GM18873 (cell line): ENCODE results near the gene ATG10.
"Not testable (repeated sequence)": the region's sequence is repeated elsewhere in the genome, so short reads cannot be mapped to it uniquely, and the experiment has no call there.

Source experiments
- ATAC-seq: cut with Tn5 transposase; IDR thresholded peaks from one replicate; pipeline ENCODE4 v1.9.1; 2021; ENCODE audit warnings: mild to moderate bottlenecking, moderate library complexity, moderate number of reproducible peaks; ENCODE audit not compliant: unreplicated experiment, low FRiP score

Gene ATG10

DNA sequence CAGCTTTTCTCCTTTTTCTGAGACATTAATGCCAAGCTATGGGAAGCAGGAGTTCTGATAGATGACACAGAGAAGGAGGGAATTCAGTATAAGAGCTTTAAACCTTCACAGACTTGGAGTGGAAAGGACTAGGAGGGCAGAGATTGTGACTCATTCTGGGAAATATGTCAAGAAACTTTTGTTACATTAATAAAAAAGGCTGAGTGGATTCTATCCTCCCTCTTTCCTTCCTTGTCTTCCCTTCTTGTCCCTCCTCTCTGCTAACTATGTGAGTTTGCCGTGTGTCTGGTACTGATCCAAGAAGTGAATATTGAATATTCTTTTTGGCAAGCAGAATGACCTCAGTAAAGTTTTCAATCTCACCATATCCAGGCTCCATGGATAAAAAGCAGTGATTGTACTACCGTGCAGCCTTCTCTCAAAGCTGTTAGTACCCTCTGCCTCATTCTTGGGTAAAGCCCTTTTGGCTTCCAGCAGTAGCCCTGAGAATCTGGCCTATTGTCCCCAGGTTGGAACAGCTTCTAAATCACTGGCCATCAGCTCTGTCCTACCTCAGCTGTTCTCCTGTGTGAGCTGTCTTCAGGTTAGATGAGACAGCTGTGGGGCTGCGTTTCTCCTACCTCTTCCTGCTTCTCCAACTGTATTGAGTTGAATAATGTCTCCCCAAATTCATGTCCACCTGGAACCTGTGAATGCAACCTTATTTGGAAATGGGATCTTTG is 73.9 kb downstream of the ATG10 start:
- no peak for ATAC-seq

DNA sequence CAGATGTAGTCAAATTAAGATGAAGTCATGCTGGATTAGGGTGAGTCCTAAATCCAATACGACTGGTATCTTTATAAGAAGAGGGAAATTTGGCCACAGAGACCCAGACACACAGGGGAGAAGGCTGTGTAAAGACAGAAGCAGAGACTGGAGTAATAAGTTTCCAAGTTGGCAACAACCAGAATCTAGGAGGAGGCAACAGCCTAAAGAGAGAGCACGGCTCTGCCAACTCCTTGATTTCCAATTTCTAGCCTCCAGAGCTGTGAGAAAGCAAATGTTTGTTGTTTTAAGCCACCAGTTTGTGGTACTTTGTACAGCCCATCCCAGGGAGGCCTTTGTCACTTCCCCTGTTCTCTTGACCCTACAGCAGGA is 74.4 kb downstream of the ATG10 start:
- ATAC-seq, result no peak

DNA sequence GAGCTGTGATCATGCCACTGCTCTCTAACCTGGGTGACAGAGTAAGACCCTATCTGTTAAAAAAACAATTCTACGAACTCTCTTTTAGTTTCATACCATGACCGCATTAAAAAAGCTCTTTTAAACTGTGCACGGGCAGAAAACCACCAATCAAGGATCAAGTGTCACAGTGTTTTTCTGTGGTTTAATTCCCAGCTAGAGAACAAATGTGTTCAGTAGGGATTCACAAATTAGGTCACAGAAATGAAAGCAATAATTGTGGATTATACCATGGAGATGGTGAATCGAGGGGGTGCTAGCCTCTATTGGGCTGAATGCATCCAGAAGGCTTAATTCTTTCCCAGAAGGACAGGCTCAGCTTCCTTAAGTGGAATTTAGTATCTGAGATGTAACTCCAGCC is 79.1 kb downstream of the ATG10 start:
- ATAC-seq, result no peak

DNA sequence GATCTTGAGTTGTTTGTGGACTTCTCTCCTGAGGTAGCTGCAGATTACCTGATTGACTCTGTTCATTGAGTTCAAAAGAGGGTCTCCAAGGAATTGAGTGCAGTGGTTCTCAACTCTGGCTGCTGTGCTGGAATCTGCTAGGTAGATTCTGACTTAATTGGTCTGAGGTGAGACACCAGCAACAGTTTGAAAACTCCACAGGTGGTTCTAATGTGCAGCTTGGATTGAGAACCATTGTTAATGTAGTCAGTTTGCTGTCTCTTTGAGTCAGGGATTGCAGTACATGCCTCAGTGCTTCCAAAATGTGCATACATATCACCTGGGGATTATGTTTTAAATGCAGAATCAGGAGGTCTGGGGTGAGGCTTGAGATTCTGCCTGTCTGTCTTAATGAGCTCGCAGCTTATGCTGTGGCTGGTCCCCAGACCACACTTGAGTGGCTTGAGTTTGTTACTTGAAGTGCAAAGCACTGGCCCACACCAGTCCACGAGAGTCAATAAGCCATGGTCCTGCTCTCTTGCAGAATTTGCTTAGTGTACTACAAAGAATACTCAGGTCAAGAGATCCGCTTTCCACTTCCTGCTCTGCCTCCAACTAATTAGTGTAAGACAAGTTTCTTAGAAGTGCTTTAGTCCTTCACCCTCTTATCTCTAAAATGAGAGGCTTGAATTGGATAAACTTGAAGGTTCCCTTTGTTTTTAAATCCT is 82.3 kb downstream of the ATG10 start:
- ATAC-seq, result no peak

DNA sequence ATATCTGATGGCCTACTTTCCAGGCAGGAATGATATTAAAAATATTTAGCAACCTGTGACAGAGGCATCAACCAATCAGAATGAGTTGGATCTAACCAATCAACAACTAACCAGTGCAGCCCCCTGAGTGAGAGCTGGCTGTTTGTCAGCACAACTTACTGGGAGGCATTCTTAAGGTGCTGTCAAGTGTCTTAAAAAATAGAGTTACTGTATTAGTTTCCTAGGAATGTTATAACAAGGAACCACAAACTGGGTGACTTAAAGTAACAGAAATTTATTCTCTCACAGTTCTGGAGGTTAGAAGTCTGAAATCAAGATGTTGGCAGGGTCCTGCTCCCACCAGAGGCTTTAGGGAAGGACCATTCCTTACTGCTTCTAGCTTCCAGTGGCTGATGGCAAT is 85.2 kb downstream of the ATG10 start:
- no peak for ATAC-seq

DNA sequence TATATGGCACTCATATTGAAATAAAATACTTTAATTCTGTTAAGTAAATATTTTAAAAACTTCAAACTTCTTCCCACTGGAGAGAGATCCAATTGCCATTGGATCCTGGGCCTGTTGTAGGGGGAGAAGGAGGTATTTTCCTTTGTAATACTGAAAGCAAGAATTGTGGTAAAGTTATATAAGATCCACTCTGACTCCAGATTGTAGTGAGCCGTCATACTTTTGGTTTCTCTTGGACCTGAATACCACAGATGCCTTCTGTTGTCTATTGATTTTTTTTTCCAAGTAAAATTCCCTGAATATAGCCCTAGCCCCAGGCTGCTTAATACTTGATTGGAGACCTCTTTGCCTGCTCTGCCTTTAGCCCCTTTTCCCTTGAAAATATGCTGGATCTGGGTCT is 86.9 kb downstream of the ATG10 start:
- no peak for ATAC-seq

DNA sequence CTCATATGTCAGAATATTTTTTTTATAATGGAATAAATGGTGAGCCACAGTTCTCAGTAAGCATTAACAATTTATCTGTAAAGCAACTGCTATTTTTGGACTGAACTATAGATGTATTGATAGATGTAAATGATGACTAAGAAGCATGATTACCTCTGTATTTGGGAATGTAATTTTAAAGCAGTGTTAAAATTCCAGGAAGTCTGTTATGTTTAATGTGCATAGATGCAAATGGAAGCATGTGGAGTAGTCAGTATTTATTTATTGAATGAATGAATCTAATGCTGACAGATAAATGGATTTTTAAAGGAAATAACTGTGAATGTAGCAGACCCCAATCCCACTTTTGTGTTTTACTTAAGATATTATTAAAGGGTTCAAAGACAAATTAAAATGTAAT is 95.0 kb downstream of the ATG10 start:
- no peak for ATAC-seq

DNA sequence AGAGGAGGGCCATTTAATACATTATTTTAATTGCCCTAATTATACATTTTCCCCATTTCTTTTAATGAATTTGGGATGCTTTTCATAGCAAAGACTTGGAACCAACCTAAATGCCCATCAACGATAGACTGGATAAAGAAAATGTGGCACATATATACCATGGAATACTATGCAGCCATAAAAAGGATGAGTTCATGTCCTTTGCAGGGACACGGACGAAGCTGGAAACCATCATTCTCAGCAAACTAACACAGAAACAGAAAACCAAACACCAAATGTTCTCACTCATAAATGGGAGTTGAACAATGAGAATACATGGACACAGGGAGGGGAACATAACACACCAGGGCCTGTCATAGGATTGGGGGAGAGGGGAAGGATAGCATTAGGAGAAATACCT is 96.2 kb downstream of the ATG10 start:
- not testable (repeated sequence) for ATAC-seq

DNA sequence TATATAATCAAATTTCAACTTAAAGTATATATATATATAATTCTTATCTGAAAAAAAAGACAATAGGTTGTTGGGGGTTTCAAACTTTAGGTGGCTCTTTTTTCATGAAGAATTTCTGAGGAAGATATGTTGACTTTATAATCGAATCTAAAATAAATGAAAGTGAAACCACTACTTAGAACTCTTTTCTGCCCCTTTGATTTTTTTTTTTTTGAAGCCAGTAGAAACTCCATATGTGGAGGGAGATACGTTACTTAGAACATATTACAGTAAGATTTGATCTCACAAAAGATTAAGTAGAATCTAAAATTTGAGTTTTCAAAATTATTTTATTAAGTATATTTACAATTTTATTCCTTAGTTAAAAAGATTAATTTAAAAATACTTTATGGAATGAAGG is 96.9 kb downstream of the ATG10 start:
- no peak for ATAC-seq

DNA sequence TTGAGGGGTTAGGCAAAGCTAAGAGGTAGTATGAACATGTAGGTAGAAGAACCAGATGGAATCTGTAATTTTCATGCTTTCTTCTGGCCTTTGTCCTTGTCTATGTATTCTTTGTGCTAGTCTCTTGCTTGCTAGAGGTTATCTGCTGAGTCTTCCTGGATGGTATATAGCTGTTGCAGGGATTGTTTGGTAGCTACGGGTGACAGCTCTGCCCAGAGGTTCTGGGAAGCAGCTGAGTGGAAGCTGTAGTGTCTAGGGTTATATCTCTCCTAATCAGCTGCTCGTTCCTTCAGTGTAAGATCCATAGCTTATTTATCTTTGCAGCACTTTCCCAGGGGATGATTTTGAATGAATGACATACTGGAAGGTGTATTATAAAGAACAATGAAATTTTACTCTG is 100.3 kb downstream of the ATG10 start:
- no peak for ATAC-seq

DNA sequence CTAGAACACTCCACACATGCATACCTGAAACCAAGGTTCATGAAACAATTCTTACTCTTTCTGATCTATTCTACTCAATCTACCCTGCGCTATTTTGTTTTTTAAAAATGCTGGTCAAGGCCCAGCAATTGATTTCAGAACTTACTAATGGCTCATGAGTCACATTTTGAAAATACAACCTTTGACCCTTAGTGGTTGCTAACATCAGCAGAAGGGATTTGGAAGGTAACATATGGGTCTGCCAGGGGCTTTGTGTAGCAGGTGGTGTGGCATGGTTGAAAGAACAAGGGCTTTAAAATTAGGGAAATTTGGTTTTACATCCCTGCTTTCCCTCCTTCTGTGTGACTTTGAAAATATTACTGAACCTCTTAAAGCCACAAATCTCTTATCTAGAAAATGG is 101.4 kb downstream of the ATG10 start:
- no peak for ATAC-seq

DNA sequence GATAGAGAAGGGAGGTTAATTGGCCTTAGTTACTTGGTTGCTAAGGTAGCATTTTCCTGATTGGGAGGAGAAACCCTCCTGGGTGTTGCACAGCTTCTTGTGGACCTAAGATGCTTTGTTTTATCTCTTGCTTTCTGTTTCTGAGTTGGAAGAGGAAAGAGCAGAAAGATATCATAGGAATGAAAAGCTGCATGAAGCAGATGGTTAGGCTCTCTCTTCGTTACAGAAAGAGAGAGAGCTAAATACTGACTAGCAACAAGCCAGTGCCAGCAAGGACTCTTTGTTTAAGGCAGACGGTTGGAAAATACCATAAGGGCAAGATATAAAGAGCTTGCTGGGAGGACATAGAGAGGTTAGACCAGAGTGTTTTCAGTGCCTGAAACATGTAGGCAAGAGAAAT is 103.1 kb downstream of the ATG10 start:
- no peak for ATAC-seq

DNA sequence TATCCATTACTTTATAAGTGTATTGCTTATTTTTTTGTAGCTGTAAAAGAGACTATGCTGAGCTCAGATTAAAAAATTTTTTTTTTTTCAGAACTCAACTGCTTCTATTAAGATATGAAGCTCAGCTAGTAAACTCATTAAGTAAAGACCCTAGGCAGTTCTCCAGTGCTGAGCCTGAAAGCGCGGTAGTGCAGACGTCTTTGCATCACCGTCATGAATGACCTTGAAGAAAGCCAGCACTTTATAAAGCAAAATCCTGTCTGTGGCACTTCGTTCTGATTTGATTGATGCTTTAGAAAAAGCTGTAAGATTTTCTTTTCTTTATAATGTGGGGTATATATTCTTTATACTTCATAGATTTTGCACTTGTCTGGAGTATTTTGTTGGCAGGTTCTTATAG is 105.7 kb downstream of the ATG10 start:
- no peak for ATAC-seq

DNA sequence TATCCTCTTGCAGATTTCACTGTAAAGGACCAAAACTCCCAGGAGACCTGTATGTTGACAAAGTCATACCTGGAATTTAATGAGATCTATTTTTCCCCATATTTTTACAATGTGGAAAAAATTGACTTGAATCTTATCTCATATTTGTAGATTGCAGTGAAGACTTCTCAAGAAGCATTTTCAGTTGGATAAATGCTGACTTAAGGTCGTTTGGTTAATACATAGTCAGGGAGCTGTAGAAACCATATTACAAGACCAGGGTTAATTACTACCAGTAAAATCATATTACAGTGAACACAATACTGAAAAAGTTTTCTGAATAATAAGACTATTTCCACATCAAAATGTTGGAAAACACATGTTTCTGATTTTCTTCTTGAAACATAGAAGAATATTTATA is 119.8 kb downstream of the ATG10 start:
- no peak for ATAC-seq

DNA sequence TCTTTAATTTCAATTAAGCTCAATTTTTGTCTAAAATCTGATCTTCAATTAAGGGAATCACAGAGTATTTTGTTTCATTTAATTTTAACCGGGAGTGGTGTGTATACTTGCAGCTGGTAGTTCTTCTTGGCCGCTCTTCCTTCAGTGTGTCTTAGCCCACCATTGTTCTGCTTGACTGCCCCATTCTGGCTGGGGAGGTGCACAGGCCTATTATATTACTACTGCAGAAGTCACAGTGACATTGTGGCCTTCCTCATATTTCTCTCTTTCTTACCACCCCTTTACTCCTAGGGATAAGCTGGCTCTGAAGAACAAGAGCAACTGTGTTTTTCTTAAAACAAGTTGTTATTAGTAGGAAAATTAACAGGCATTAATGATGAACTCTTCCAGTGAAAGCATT is 123.7 kb downstream of the ATG10 start:
- no peak for ATAC-seq

DNA sequence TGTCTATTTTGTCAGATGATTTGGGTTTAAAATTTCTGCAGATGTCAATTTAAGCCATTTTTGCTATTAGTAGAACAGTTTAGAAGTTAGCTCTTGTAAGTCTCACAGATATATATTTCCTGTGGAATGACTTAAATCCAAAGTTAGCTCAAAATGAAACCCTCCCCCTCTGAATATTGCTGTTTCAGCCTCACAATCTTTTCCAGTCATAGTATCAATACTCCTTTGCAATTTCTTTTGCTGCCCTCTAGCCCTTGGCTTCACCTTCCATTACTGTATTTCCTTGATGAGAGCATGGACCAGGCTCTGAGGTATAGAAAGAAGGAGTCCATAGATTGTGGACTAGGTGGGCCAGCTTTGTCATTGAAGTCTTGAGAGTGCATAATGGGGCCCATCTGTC is 124.4 kb downstream of the ATG10 start:
- ATAC-seq, result no peak

DNA sequence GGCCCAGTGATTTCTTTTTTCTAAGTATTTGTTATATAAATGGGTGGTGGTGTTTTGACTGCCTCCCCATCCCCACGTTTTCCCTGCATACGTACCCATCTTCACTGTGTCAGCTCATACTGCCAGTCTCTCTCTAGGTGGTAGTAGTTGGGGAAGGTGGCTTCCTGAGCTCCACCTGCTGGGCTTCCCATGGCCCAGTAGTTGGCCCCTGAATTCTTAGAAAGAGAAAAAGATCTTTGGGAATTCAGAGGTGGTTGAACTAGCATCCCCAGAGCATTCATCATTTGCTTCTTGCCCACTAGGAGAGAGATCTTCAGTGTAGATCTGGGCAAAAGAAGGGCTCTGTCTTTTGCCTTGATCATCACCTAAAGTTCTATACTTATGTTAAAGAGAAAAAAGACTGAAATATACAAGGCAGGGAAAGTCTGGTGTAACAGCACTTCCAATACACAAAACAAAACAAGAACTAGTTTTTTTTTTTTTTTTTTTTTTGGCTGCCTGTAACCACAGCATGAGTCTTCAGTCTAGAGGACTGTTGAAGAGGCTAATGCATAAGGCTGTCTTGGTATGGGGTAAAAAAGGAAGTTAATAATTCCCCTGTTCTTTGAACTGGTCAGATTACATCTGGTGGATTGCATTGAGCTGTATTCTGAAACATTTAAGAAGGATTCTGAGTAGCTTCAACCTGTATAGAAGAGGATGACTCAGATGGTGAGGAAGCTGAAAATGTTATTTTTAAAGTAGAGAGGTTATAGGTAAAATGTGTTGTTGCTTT is 128.7 kb downstream of the ATG10 start:
- peak; percentile 95 for ATAC-seq

DNA sequence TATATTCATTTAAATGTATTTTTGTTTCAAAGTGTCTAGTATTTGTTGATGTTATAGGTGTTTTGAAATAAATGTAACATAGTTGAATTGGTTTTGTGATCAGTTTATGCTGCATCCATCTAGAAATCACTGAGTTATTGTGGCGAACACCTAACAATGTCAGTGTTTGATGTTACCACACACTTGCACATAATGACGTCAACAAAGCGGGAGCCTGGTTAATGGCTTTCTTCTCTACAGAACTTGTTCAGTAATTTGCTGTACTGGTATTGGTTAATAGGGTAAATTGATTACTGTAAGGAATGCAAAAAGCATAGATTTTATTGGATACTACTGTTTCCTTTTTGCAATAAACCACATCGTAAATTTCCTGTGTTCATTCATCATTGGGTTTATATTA is 133.0 kb downstream of the ATG10 start:
- no peak for ATAC-seq

DNA sequence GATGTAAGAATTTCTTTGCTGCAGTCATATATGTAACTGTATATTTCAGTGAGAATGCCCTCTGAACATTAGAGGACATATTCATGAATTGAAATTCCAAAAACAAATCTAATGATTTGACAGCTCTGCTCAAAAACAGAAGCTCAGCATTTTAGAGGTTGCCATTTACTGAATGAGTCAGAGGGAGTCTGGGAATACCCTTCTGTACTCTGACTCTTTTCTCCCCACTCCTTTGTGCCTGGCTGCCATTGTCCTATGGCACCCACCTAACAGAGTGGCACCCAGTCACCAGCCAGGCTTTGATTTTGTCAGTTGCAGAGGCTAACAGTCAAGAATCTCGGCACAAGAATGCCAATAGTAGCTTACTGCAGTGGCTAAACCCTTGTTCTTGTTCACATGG is 133.6 kb downstream of the ATG10 start:
- no peak for ATAC-seq

DNA sequence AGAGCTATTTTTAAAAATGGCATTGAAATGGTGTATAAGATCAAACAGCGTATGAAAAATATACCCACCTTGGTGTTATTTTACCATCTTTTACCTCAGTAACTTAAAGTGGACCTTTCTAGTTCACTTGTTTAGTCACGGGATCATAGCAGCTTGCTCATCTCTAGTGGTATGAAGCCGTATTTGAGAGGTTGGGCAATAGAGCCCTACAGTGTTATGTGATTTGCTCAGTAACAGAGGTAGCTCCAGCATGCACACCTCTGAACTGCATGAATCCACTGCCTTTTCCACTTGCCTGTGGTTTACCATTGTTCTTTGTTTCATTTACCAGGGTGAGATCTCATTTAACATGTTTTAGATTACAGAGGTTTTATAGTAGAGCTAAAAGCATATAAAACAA is 134.4 kb downstream of the ATG10 start:
- no peak for ATAC-seq

DNA sequence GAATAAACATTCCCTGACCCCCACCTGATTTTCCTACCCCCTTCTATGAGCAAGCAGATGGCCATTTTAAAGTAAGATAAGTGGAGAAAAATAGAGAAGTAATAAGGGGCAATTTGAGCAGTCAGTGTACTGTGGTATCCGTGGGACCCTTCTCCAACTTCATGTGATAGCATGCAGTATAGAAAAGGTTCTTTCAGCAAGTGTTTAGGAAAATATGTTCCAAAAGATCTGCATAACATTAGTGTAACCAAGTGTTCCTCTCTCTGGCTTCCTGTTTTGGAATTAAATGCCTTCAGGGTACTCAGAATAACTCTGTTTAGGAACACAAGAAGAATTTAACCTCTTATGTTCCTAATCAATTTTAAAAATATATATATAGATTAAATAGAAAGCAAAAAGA is 134.9 kb downstream of the ATG10 start:
- ATAC-seq, result no peak

DNA sequence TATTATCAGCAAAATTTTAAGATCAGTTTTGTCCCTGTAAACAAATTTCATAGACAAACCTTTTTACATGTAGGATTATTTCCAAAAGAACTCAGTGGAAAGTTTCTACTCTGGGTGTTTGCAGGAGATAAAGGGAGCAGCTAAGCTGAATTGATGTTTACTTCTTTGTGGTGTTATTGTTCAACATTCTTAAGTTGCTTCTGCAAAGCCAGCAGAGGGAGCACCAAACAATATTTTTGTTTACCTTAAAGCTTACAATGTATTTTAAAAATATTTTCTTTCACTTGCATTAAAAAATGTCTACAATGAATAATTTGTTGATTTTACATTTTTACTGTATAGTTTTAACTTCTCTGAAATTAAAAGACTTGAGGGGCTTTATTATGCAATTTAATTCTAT is 135.4 kb downstream of the ATG10 start:
- no peak for ATAC-seq
